Stimulated activated CD4-positive, alpha-beta T cell treated with anti-CD3 and anti-CD28 coated beads, Interleukin-12 subunit alpha, Interleukin-12 subunit beta, amount 100 ng/mL, for 48 hours (primary cell): Measurements from ENCODE around the gene TASP1.
A peak's percentile ranks its signal among the peaks of the same experiment; 100 is the strongest.
"Not testable (repeated sequence)": the region's sequence is repeated elsewhere in the genome, so short reads cannot be mapped to it uniquely, and the experiment has no call there.

Experiments
- DNase-seq, 3 donors: peaks; one replicate each; pipeline ENCODE4 v3.0.0-alpha.2; 2020; ENCODE audit warnings: low read depth in 2 of 3, low spot score in 1 of 3

The TASP1 gene

GRCh38 chr20:13501500-13501899, 137.2 kb downstream of the TASP1 start:
- DNase-seq: no peak

GRCh38 chr20:13494019-13494418, 144.7 kb downstream of the TASP1 start:
- no peak for DNase-seq

DNA sequence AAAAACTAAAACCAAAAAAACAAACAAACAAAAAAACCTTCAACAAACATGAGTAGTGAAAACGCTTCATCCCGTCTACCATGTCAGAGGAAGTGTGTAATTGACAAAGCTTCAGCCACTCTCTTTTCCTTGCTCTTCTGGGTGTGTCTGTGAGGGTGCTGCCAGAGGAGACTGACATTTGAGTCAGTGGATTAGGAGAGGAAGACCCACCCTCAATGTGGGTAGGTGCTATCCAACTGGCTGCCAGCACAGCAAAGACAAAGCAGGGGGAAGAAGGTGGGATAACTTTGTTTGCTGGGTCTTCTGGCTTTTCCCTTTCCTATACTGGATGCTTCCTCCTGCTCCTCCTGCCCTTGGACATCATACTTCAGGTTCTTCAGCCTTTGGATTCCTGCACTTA, 145.6 kb downstream of the TASP1 start:
- no peak for DNase-seq

GRCh38 chr20:13492001-13492481, 146.7 kb downstream of the TASP1 start:
- no peak for DNase-seq

GRCh38 chr20:13487202-13487601, 151.5 kb downstream of the TASP1 start:
- no peak for DNase-seq

GRCh38 chr20:13486694-13487093, 152.0 kb downstream of the TASP1 start:
- DNase-seq: no peak

DNA sequence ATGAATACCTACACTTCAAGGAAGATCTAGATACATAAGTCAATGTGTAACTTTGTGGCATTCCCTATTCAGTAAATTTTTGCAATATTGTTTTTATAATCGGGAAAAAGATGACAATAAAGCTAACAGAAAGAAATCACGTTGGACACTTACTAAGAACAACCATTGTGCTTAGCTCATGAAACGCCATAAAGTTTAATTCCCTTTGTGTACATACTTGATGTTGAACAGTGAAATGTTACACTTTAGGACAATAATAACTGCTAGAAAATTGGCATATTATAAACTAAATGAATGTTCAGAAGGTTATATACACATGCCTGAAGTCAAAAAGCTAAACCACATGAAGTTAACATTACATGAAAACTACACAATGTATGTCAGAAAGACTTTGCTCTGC, 153.2 kb downstream of the TASP1 start:
- no peak for DNase-seq

DNA sequence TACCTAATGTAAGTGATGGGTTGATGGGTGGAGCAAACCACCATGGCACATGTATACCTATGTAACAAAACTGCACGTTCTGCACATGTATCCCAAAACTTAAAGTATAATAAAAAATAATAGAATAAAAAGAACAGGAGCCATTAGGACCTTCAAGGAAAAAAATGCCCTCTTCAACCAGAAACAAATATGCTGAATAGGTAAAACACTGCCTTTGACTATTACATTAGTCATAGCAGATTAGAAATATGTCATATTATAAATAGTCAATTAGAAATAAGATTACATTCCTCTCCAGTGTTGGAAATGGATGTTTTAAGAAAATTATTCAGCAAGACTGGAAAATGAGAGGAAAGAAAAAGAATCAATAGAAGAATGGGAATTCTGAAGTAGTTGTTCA, 153.7 kb downstream of the TASP1 start:
- not testable (repeated sequence) for DNase-seq

GRCh38 chr20:13483472-13483871, 155.3 kb downstream of the TASP1 start:
- DNase-seq: not testable (repeated sequence)

GRCh38 chr20:13478366-13478765, 160.4 kb downstream of the TASP1 start:
- no peak for DNase-seq

- DNase-seq: no peak
Observed at GRCh38 chr20:13474467-13474866, 164.3 kb downstream of the TASP1 start.

GRCh38 chr20:13469262-13469661, 169.5 kb downstream of the TASP1 start:
- no peak for DNase-seq

- DNase-seq: no peak
Observed at GRCh38 chr20:13468166-13468565, 170.6 kb downstream of the TASP1 start.

- no peak for DNase-seq
Observed at GRCh38 chr20:13464702-13465101, 174.0 kb downstream of the TASP1 start.

GRCh38 chr20:13461849-13462458, 176.8 kb downstream of the TASP1 start:
- DNase-seq: no peak

GRCh38 chr20:13458860-13459451, 179.8 kb downstream of the TASP1 start:
- DNase-seq: peak in 1 of 3 donors; percentile 10

DNA sequence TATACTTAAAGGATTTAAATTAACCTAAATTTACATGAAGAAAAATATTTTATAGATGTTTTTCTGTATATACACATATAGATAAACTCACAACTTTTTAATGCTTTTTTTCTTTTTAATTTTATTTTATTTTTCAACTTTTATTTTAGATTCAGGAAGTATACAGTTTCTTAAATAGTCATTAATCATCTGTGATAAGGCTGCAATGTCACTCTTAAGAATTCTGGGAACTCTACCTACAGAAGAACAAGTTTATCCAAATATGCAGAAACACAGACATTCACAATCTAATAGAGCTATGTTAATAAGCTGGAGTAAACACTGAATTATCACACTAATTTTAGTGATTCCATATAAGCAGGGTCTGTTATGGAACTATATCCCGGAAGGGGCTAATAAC, 181.2 kb downstream of the TASP1 start:
- no peak for DNase-seq

DNA sequence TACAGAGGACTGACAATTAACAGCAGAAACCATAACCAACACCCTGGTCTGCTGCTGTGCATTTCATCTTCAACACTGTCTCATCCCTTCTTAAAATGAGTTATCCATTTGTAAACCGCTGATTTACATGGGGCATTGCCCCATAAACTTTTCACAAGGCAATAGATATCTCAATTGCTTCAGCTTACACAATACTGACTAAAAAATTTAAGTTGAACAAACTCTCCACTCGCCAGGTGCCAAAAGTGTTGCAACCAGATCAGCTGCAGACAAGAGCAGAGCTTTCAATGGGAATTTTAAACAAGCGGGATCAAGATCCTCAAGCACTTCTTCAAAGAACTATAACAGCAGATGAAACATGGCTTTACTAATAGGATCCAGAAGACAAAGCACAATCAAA, 183.0 kb downstream of the TASP1 start:
- no peak for DNase-seq

GRCh38 chr20:13453367-13453766, 185.4 kb downstream of the TASP1 start:
- DNase-seq: no peak

DNA sequence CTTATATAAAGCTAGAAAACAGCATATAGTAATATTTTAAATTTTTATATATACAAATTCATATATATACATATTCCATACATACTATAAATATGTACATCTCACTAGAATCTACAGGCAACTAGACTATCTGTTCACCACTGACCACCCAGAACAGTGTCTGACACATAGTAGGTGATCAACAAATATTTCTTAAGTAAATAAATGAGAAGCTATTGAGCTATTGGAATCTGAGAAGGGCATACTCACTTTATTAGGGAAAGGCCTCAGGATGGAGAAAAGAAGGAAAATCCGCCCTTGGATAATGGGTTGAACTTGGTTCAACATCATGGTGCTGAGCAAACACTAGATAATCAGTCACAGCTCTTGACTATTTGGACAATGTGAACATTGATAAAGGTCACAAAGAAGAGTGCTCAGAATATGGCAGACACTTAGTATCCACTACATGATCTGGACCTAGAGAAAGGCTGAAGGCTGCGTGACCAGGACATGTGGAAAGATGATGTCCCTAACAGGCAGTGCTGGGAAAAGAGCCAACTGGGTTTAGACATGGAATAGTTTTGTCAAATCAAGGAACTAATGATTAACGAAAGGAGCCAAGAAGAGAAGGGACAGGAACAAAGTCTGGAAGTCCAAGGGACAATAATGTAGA, 186.1 kb downstream of the TASP1 start:
- DNase-seq: no peak

DNA sequence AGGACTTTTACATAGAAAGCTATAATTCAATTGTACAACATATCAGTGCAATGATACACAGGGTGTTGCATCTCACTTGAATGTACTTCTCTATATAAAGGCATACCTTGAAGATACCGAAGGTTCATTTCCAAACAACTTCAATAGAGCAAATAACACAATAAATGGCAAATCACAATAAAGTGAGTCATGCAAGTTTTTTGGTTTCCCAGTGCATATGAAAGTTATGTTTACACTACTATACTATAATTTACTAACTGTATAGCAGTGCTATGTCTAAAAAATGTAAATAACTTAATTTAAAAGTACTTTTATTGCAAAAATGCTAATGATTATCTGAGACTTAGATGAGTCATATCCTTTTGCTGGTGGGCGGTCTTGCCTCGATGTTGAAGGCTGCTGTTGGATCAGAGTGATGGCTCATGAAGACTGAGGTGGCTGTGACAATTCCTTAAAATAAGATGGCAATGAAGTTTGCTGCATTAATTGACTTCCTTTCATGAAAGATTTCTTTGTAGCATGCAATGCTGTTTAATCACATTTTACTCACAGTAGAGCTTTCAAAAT, 188.8 kb downstream of the TASP1 start:
- no peak for DNase-seq
